ENCODE measurements around the gene BABAM2. TPM values are rescaled to one million over a fixed set of nuclear protein-coding genes. Genes with fewer than 3 reads are reported as not detected.

Gene BABAM2
- total RNA-seq, 2 experiments from 2014 or later, result 41.8 to 47.2 TPM

DNA sequence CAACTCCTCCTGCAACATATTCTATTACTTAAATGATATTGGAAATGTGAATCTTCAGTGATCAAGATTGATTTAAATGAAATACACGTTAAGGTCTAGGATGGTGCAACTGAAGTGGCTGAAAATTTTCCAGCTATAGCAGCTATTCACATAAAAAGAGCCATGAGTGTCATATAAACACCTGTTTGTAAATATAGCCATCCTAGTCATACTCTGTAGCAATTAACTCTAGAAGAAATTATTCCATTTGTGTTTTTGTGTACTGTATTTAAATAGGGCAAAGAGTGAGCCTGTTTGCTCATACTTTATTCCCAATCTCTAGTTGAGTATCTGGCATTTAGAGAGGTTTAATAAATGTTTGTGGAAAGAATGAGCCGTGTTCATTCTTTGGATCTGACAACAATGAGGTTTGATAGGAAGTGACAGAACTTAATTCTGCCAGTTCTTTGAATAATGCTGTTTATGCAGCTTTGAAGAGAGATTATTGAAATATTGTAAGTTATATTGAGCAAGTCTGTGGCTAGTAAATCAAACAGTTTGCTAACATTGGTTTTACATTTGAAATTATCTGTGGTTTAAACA, 49.7 kb downstream of the BABAM2 start:
- Mint-ChIP-seq H3K27me3 (ENCODE audit: low read depth) (no peaks in the 10 kb centered on the region), H3K36me3 (ENCODE audit: low read depth) (peaks cover 7% of the 10 kb centered on the region), H3K4me1 (ENCODE audit: low read depth) (peaks cover 8% of the 10 kb centered on the region), H3K9me3 (no peaks in the 10 kb centered on the region), H3K27ac (no peak overlapping the region), H3K4me3 (no peak overlapping the region)
- intact Hi-C loops (cut with micrococcal nuclease), result no loop called here
- DNase-seq, result no peak
- CTCF ChIA-PET, result no interaction called here

- no peaks in the 10 kb centered on the region for H3K27me3 Mint-ChIP-seq (ENCODE audit: low read depth)
- H3K4me3 Mint-ChIP-seq, result no peak overlapping the region
- no peak overlapping the region for H3K27ac Mint-ChIP-seq
- intact Hi-C loops (cut with micrococcal nuclease), result no loop called here
- H3K36me3 Mint-ChIP-seq (ENCODE audit: low read depth), result peaks cover 7% of the 10 kb centered on the region
- peaks cover 9% of the 10 kb centered on the region for H3K4me1 Mint-ChIP-seq (ENCODE audit: low read depth)
- CTCF ChIA-PET, result no interaction called here
- DNase-seq, result no peak
- H3K9me3 Mint-ChIP-seq, result no peaks in the 10 kb centered on the region
Measured at GRCh38 chr2:27940982-27941381, 50.5 kb downstream of the BABAM2 start.

- H3K4me1 Mint-ChIP-seq (ENCODE audit: low read depth), result peaks cover 12% of the 10 kb centered on the region
- intact Hi-C loops (cut with micrococcal nuclease), result no loop called here
- H3K4me3 Mint-ChIP-seq, result no peak overlapping the region
- no peak overlapping the region for H3K27ac Mint-ChIP-seq
- DNase-seq, result no peak
- H3K9me3 Mint-ChIP-seq, result no peaks in the 10 kb centered on the region
- H3K36me3 Mint-ChIP-seq (ENCODE audit: low read depth), result peaks cover 7% of the 10 kb centered on the region
- CTCF ChIA-PET, result interaction anchor here (0.6 to 1.0 kb wide), 3 partner anchors 8 to 102 kb away, joined by 3 read pairs; no protein-coding TSS in a partner anchor
- H3K27me3 Mint-ChIP-seq (ENCODE audit: low read depth), result no peaks in the 10 kb centered on the region
Measured at GRCh38 chr2:27942612-27943547, 52.4 kb downstream of the BABAM2 start.

GRCh38 chr2:27946530-27947060, 56.1 kb downstream of the BABAM2 start:
- H3K4me3 Mint-ChIP-seq, result peak overlapping the region; percentile 11
- CTCF ChIA-PET, result interaction anchor here (0.7 kb wide), 1 partner anchor 262 kb away, joined by 3 read pairs; no protein-coding TSS in a partner anchor

DNA sequence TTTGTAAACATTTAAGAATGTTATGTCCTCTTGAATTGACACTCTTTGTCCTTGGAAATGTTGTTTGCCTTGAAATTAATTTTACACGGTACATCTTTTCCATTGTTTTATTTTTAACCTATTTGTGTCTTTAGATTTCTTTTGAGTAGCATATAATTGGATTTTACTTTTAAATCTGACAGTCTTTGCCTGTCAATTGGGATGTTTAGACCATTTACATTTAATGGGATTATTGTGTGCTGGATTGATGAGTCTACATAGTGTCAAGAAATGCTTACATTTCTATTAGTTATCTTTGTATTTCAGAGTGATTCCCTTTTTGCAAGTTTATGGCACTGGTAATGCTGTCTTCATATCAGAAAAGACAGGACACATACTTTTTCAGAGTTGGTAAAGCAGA, 61.5 kb downstream of the BABAM2 start:
- peaks cover 54% of the 10 kb centered on the region for H3K4me1 Mint-ChIP-seq (ENCODE audit: low read depth)
- intact Hi-C loops (cut with micrococcal nuclease), result no loop called here
- peaks cover 9% of the 10 kb centered on the region for H3K36me3 Mint-ChIP-seq (ENCODE audit: low read depth)
- H3K9me3 Mint-ChIP-seq, result peaks cover 8% of the 10 kb centered on the region
- H3K27ac Mint-ChIP-seq, result no peak overlapping the region
- DNase-seq, result no peak
- H3K27me3 Mint-ChIP-seq (ENCODE audit: low read depth), result no peaks in the 10 kb centered on the region
- CTCF ChIA-PET, result no interaction called here
- no peak overlapping the region for H3K4me3 Mint-ChIP-seq

More at GRCh38 chr2:27946530-27947060, 56.1 kb downstream of the BABAM2 start:
- Mint-ChIP-seq H3K9me3 (no peaks in the 10 kb centered on the region), H3K36me3 (ENCODE audit: low read depth) (peaks cover 8% of the 10 kb centered on the region), H3K27ac (no peak overlapping the region), H3K27me3 (ENCODE audit: low read depth) (no peaks in the 10 kb centered on the region), H3K4me1 (ENCODE audit: low read depth) (peaks cover 27% of the 10 kb centered on the region)
- DNase-seq, result no peak
- intact Hi-C loops (cut with micrococcal nuclease), result no loop called here

- intact Hi-C loops (cut with micrococcal nuclease), result no loop called here
- no peak overlapping the region for H3K27ac Mint-ChIP-seq
- CTCF ChIA-PET, result interaction anchor here (0.9 kb wide), 1 partner anchor 500 kb away, joined by 3 read pairs; no protein-coding TSS in a partner anchor
- peaks cover 57% of the 10 kb centered on the region for H3K4me1 Mint-ChIP-seq (ENCODE audit: low read depth)
- H3K9me3 Mint-ChIP-seq, result peaks cover 8% of the 10 kb centered on the region
- H3K27me3 Mint-ChIP-seq (ENCODE audit: low read depth), result no peaks in the 10 kb centered on the region
- no peak for DNase-seq
- H3K36me3 Mint-ChIP-seq (ENCODE audit: low read depth), result peaks cover 9% of the 10 kb centered on the region
- H3K4me3 Mint-ChIP-seq, result no peak overlapping the region
Measured at GRCh38 chr2:27953077-27953476, 62.5 kb downstream of the BABAM2 start.

DNA sequence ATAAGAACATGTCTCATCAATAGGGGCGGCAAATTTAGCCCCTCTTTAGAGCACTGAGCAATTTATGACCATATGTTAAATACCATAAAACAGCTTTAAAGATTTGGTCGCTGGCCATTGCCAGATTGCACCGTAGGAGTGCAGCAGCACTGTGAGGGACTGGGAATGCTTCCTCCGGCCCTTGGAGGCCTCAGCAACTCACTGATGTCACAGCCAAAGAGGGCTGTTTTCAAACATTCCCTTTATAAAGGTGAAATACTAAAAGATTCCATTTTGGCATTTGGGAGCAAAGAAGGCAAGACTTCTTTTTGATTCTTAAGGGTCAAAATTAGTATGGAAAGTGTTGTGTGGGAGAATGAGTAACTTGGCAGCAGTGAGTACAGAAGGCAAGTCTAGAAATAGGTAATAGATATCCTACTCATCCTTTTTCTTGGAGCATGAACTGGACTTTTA, 63.7 kb downstream of the BABAM2 start:
- H3K4me3 Mint-ChIP-seq, result no peak overlapping the region
- peaks cover 62% of the 10 kb centered on the region for H3K4me1 Mint-ChIP-seq (ENCODE audit: low read depth)
- no peak for DNase-seq
- H3K27me3 Mint-ChIP-seq (ENCODE audit: low read depth), result no peaks in the 10 kb centered on the region
- no peak overlapping the region for H3K27ac Mint-ChIP-seq
- intact Hi-C loops (cut with micrococcal nuclease), result loop anchor here (2.0 kb wide), 1 partner anchor 437 kb away; no protein-coding TSS in a partner anchor
- peaks cover 9% of the 10 kb centered on the region for H3K36me3 Mint-ChIP-seq (ENCODE audit: low read depth)
- CTCF ChIA-PET, result interaction anchor here (0.9 kb wide), 1 partner anchor 42 kb away, joined by 4 read pairs; no protein-coding TSS in a partner anchor
- peaks cover 8% of the 10 kb centered on the region for H3K9me3 Mint-ChIP-seq

- Mint-ChIP-seq H3K27me3 (ENCODE audit: low read depth) (no peaks in the 10 kb centered on the region), H3K9me3 (peaks cover 8% of the 10 kb centered on the region), H3K4me3 (no peak overlapping the region), H3K4me1 (ENCODE audit: low read depth) (peaks cover 65% of the 10 kb centered on the region), H3K27ac (peak overlapping the region; percentile 68), H3K36me3 (ENCODE audit: low read depth) (peaks cover 7% of the 10 kb centered on the region)
- peak; percentile 68 for DNase-seq
- CTCF ChIA-PET, result interaction anchor here (0.6 to 0.9 kb wide), 3 partner anchors 42 to 609 kb away, joined by 4 read pairs; no protein-coding TSS in a partner anchor
- intact Hi-C loops (cut with micrococcal nuclease), result loop anchor here (1.0 to 5.0 kb wide), 7 partner anchors 11 to 492 kb away; no protein-coding TSS in a partner anchor
Measured at GRCh38 chr2:27954771-27955383, 64.3 kb downstream of the BABAM2 start.

- no peaks in the 10 kb centered on the region for H3K27me3 Mint-ChIP-seq (ENCODE audit: low read depth)
- intact Hi-C loops (cut with micrococcal nuclease), result loop anchor here (1.0 to 5.0 kb wide), 7 partner anchors 11 to 492 kb away; no protein-coding TSS in a partner anchor
- H3K4me3 Mint-ChIP-seq, result peak overlapping the region; percentile 3
- no peak for DNase-seq
- H3K27ac Mint-ChIP-seq, result peak overlapping the region; percentile 68
- H3K9me3 Mint-ChIP-seq, result peaks cover 8% of the 10 kb centered on the region
- peaks cover 69% of the 10 kb centered on the region for H3K4me1 Mint-ChIP-seq (ENCODE audit: low read depth)
- peaks cover 6% of the 10 kb centered on the region for H3K36me3 Mint-ChIP-seq (ENCODE audit: low read depth)
- CTCF ChIA-PET, result interaction anchor here (0.6 kb wide), 2 partner anchors 59 to 609 kb away, joined by 4 read pairs; no protein-coding TSS in a partner anchor
Measured at GRCh38 chr2:27955384-27956161, 65.0 kb downstream of the BABAM2 start.

DNA sequence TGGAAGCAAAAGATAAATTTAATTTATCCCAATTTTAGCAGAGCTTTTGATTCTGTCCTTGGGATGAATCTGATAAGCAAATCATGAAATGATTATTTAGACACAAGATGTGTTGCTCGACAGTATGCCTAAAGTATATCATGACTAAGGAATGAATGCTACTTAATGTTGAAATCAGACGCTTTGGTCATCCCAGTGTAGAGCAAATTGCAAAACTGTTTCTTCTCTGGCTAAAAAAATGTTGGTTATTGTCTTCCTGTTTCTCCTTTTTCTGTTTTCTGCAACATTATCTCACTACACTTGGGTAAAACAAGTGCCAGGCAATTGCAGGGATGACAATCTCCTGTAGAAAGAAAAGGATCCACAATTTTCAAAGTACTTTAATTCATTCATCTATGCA, 66.4 kb downstream of the BABAM2 start:
- H3K27me3 Mint-ChIP-seq (ENCODE audit: low read depth), result no peaks in the 10 kb centered on the region
- peaks cover 7% of the 10 kb centered on the region for H3K9me3 Mint-ChIP-seq
- peaks cover 69% of the 10 kb centered on the region for H3K4me1 Mint-ChIP-seq (ENCODE audit: low read depth)
- H3K36me3 Mint-ChIP-seq (ENCODE audit: low read depth), result peaks cover 6% of the 10 kb centered on the region
- H3K27ac Mint-ChIP-seq, result no peak overlapping the region
- no peak overlapping the region for H3K4me3 Mint-ChIP-seq
- CTCF ChIA-PET, result no interaction called here
- intact Hi-C loops (cut with micrococcal nuclease), result loop anchor here (5.0 kb wide), 3 partner anchors 75 to 490 kb away; no protein-coding TSS in a partner anchor
- DNase-seq, result no peak

- no peak for DNase-seq
- intact Hi-C loops (cut with micrococcal nuclease), result loop anchor here (5.0 kb wide), 3 partner anchors 73 to 488 kb away; no protein-coding TSS in a partner anchor
- CTCF ChIA-PET, result interaction anchor here (0.6 kb wide), 1 partner anchor 71 kb away, joined by 3 read pairs; no protein-coding TSS in a partner anchor
Measured at GRCh38 chr2:27958711-27959378, 68.3 kb downstream of the BABAM2 start.

More at GRCh38 chr2:27958711-27959378, 68.3 kb downstream of the BABAM2 start:
- Mint-ChIP-seq H3K9me3 (no peaks in the 10 kb centered on the region), H3K27ac (no peak overlapping the region), H3K27me3 (ENCODE audit: low read depth) (no peaks in the 10 kb centered on the region), H3K36me3 (ENCODE audit: low read depth) (peaks cover 3% of the 10 kb centered on the region), H3K4me3 (no peak overlapping the region), H3K4me1 (ENCODE audit: low read depth) (peaks cover 67% of the 10 kb centered on the region)
